ENCODE results near the gene C22orf15. TPM values are rescaled to one million over a fixed set of nuclear protein-coding genes. Genes with fewer than 3 reads are reported as not detected.
A peak's percentile ranks its signal among the peaks of the same experiment; 100 is the strongest.

The C22orf15 gene
- total and polyA plus RNA-seq, 8 donors, result 0.58 to 7.8 (median 4.1) TPM

DNA sequence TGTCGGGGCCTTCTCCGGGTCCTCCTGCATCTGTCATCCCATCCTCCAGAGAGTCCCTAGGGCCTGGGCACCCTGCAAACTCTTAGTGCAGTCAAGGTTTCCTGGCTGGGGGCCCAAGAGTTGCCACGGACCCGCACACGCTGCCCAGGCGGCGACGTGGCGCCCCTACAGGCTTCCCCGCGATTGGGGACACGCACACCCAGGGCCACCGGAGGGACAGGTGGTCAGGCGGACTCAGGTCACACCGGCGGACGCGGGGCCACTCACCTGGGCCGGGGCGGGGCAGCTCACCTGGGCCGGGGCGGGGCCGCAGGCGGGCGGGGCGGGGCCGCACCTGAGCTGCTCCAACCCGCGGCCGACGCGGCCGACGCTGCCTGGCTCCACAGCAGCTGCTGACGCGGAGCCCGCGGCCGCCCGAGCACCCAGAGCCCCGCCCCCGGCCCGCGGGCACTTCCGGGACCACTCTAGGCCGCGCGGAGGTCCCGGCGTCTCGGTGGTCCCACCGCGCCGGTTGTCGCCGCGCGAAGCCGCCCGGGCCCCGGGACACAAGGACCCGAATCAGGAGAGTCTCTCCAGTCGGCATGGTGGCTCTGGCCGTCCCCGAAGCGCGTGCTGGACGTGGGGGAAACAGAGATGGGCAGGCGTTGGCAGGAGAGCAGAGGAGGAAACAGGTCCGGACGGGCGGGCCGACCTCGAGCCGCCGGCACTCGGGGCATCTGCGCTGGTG is 11.9 kb upstream of the C22orf15 start, which contains the start of gene ZNF70:
Gene ZNF70 (minus strand): TSS at position 399 of the 727 bp plus-strand sequence. CDS start 5,972 bp downstream, outside the sequence.
- peaks cover 7 to 13% of the 10 kb centered on the region in 2 donors for H3K4me1 ChIP-seq
- TF ChIP-seq, protein P1, sequence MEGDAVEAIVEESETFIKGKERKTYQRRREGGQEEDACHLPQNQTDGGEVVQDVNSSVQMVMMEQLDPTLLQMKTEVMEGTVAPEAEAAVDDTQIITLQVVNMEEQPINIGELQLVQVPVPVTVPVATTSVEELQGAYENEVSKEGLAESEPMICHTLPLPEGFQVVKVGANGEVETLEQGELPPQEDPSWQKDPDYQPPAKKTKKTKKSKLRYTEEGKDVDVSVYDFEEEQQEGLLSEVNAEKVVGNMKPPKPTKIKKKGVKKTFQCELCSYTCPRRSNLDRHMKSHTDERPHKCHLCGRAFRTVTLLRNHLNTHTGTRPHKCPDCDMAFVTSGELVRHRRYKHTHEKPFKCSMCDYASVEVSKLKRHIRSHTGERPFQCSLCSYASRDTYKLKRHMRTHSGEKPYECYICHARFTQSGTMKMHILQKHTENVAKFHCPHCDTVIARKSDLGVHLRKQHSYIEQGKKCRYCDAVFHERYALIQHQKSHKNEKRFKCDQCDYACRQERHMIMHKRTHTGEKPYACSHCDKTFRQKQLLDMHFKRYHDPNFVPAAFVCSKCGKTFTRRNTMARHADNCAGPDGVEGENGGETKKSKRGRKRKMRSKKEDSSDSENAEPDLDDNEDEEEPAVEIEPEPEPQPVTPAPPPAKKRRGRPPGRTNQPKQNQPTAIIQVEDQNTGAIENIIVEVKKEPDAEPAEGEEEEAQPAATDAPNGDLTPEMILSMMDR (IDR thresholded peaks at IDR 0.05), result no peak
- ATAC-seq (peak; percentile 97), DNase-seq (peak; percentile 80 to 97 (median 92))
- no peaks in the 10 kb centered on the region for H3K36me3 ChIP-seq
- peak within 1 kb of the TSS; percentile 62 to 67 for H3K4me3 ChIP-seq
- H3K27ac ChIP-seq, result peak within 1 kb of the TSS; percentile 86 to 89
- intact Hi-C loops (cut with DNase I), result no loop called here
- H3K27me3 ChIP-seq, result no peaks in the 10 kb centered on the region
- no peaks in the 10 kb centered on the region for H3K9me3 ChIP-seq

DNA sequence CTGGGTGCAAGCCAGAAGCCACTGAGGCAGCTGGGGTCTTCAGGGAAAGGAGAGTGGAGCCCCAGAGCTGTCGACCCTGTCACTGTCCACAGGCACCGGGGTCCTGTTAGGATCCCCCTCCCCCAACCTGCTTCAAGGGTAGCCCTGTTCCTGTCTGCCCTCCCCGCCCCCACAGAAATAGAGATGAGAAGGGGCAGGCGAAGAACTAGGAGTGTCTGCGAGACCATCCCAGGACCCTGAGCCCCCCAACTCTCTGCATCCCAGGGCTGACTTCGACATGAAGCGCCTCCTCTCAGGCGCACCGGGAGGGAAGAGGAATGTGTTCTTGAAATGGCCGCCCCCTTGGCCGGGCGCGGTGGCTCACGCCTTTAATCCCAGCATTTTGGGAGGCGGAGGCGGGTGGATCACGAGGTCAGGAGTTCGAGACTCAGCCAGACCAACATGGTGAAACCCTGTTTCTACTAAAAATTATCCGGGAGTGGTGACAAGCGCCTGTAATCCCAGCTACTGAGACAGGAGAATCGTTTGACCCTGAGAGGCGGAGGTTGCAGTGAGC is 11.3 kb upstream of the C22orf15 start:
- ATAC-seq (peak; percentile 44), DNase-seq (peak in 1 of 4 donors; percentile 42)
- no peaks in the 10 kb centered on the region for H3K27me3 ChIP-seq
- intact Hi-C loops (cut with DNase I), result no loop called here
- H3K4me1 ChIP-seq, result peaks cover 7 to 13% of the 10 kb centered on the region in 2 donors
- H3K9me3 ChIP-seq, result no peaks in the 10 kb centered on the region
- TF ChIP-seq, protein P1 (IDR thresholded peaks at IDR 0.05), result no peak
- H3K27ac ChIP-seq, result peak overlapping the region; percentile 86 to 89
- peak overlapping the region; percentile 62 to 67 for H3K4me3 ChIP-seq
- H3K36me3 ChIP-seq, result no peaks in the 10 kb centered on the region

DNA sequence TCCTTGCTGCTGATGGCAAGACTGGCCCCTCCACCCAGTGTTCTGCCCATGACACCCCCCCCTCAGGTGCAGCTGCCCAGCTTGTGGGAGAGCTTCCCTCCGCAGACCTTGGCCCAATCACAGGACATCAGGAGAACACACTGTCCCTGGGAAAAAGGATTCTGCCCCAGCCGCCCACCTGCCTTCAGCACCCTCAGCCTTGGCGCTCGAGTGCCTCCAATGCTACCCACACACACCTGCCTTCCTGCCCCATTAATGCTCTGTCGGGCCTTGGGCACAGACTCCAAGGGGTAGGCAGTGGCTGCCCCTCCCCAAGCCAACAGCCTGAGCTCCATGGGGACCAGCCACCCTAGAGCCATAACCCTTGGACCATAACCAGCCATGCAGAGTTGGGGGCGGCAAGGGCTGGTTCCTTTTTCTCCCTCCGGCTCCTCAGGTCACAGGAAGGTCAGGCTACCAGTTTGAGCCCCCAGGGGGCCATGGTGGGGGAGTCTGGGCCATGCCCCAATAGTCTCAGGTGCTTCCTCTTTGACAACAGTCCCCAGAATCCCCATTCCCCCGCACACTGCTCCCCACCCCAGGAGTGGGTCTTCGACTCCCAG is 10.6 kb upstream of the C22orf15 start:
- Histone ChIP-seq H3K36me3 (no peaks in the 10 kb centered on the region), H3K27me3 (no peaks in the 10 kb centered on the region), H3K4me3 (peak overlapping the region in 1 of 2 donors; percentile 67), H3K9me3 (no peaks in the 10 kb centered on the region), H3K27ac (no peak overlapping the region), H3K4me1 (peaks cover 7 to 13% of the 10 kb centered on the region in 2 donors)
- TF ChIP-seq, protein P1 (IDR thresholded peaks at IDR 0.05), result no peak
- DNase-seq, result no peak
- no peak for ATAC-seq
- intact Hi-C loops (cut with DNase I), result no loop called here

DNA sequence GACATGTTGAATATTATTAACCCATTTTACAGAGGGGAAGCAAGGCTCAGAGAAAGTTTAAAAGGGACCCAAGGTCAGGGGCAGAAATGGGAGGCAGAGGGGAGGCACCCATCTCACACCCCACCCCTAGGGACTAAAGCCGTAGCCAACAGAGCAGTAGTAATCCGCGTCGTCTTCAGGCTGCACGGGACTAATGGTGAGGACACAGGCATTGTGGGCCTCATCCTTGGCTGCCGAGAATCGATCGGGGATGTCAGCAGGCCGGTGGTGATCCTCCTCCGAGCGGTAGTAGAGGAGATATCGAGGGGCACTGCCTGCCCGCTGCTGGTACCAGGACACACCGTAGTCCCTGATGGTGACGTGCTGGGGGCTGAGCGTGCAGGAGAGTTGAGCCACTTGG is 10.0 kb upstream of the C22orf15 start:
- TF ChIP-seq, protein P1 (IDR thresholded peaks at IDR 0.05), result no peak
- Histone ChIP-seq H3K4me3 (no peak overlapping the region), H3K36me3 (no peaks in the 10 kb centered on the region), H3K27ac (no peak overlapping the region), H3K27me3 (no peaks in the 10 kb centered on the region), H3K4me1 (peaks cover 7 to 13% of the 10 kb centered on the region in 2 donors), H3K9me3 (no peaks in the 10 kb centered on the region)
- intact Hi-C loops (cut with DNase I), result no loop called here
- no peak for ATAC-seq
- no peak for DNase-seq

DNA sequence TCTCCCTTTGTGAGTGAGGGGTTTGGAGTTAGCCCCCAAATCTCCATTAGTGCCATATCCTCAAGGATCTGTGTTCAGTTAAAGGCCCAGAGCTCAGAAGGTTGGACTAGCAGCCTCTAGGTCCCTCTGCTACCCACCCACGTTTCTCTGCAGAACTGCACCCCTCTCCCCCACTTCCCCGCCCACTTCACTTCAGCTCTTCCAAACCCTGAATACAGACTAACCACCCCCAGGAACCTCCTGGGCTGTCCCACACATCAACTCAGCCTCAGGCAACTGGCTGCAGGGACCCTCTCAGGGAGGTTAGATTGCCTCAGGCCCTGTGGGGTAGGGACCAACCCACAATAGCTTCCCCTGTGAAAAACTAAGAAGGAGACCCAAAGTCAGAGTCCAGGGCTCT is 9.4 kb upstream of the C22orf15 start:
- Histone ChIP-seq H3K4me1 (peaks cover 7 to 13% of the 10 kb centered on the region in 2 donors), H3K9me3 (no peaks in the 10 kb centered on the region), H3K4me3 (no peak overlapping the region), H3K27me3 (no peaks in the 10 kb centered on the region), H3K27ac (no peak overlapping the region), H3K36me3 (no peaks in the 10 kb centered on the region)
- no peak for DNase-seq
- TF ChIP-seq, protein P1 (IDR thresholded peaks at IDR 0.05), result no peak
- intact Hi-C loops (cut with DNase I), result no loop called here
- no peak for ATAC-seq
